CD1c-positive myeloid dendritic cell (primary cell): ENCODE results near the gene BCAP31.
"Not testable (repeated sequence)": the region's sequence is repeated elsewhere in the genome, so short reads cannot be mapped to it uniquely, and the experiment has no call there.

Experiments
- DNase-seq: peaks from one replicate; pipeline ENCODE4 v3.0.0-alpha.2; 2016; ENCODE audit errors: extremely low spot score

BCAP31 gene

GRCh38 chrX:153763298-153763932, 39.2 kb upstream of the BCAP31 start:
- DNase-seq, result no peak

DNA sequence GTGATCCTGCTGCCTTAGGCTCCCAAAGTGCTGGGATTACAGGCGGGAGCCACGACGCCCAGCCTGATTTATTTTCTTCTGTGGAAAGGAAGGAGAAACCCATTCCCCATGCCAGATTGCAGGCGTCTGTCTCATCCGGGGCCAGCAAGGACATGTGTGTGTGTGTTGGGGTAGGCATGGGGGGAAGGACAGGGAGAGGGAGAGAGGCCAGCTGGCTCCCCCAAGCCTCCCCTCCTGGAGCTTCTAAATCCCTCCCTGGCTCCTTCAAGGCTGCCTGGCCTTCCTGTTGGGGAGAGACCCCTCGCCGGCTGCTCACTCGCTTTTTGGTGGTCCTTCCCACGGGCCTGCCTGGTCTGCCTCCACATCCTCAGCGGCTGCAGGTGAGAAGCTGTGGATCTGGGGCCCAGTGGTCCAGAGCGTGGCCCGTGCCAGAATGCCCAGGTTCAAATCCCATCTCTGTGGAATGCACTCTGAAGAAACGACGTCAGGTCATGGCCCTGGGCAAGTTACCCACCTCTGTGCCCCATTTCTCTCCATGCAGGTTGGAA, 38.5 kb upstream of the BCAP31 start:
- DNase-seq, result no peak

- DNase-seq, result no peak
These were observed 37.7 kb upstream of the BCAP31 start for GRCh38 chrX:153761863-153762262.

GRCh38 chrX:153755136-153755535, 30.9 kb upstream of the BCAP31 start:
- no peak for DNase-seq

GRCh38 chrX:153750127-153750774, 26.1 kb upstream of the BCAP31 start:
- no peak for DNase-seq

DNA sequence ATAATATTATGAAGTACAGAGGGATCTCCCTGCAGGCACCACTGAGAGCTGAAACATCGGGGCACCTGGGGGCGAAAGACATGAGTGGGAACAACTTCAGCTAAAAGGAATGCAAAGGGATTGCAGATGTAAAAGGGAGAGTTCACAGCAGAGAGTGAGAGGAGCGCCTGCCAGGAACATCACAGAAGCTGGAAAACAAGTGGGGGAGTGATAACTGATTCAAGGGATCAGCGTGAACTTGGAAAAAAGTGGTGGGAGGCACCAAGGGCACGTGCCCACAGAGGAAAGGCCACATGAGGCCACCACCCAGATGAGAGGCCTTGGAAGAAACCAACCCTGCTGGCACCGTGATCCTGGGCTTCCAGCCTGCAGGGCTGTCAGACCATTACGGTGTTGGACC, 24.8 kb upstream of the BCAP31 start:
- not testable (repeated sequence) for DNase-seq

GRCh38 chrX:153746991-153747390, 22.8 kb upstream of the BCAP31 start:
- not testable (repeated sequence) for DNase-seq

DNA sequence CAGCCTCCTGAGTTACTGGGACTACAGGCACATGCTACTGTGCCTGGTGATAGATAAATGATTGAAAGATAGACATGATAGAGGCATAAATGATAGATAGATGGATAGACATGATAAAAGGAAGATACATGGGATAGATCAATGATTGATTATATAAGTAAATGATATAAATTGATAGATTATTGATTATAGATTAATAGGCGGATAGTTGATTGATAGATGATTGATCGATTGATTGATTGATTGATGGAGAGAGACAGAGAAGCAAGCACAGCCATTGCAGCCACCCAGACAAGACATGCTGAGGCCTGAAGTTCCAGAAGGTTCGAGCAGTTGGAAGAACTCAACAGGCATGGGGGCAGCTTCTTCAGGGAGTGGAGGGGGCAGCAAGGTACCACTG, 22.2 kb upstream of the BCAP31 start:
- no peak for DNase-seq

DNA sequence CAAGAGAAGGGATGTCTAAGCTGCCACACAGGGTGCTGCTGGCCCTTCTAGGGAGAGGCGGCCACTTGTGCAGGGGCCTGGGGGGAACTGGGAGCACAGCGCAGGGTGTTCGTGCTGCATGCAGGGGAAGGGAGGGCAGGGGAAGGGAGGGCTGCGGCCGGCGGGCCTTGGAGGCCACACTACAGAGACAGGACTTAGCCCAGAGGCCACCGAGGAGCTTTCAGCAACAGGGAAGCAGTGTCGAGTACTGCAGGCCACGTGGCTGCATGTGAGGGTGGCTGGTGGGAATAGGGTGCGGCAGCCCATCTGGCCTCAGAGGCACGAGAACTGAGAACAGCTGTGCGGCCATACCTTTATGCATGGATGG, 20.9 kb upstream of the BCAP31 start:
- DNase-seq, result not testable (repeated sequence)

- DNase-seq, result no peak
These were observed 20.3 kb upstream of the BCAP31 start for GRCh38 chrX:153744210-153745066.

DNA sequence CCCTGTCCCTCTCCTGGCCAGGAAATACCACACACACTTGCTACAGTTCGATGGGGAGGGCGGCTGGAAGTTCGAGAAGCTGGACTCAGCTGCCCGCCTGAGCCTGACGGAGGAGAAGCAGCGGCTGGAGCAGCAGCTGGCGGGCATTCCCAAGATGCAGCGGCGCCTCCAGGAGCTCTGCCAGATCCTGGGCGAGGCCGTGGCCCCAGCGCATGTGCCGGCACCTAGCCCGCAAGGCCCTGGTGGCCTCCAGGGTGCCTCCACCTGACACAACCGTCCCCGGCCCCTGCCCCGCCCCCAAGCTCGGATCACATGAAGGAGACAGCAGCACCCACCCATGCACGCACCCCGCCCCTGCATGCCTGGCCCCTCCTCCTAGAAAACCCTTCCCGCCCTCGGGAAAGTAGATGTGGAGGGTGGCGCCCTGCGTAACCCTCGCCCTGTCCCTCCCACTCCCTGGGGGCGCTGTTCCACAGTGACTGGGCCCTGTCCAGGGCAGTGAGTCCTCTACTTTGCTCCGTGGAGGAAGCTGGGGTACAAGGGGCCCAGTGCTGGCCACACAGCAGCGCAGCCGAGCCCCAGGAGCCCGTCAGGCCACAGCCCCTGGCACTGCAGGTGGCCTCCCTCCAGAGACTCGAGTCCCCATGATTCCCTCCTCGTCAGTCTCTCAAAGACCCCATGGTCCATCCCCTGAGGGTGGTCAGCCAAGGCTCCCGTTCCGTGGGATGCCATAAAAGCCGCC, 19.5 kb upstream of the BCAP31 start:
- not testable (repeated sequence) for DNase-seq

DNA sequence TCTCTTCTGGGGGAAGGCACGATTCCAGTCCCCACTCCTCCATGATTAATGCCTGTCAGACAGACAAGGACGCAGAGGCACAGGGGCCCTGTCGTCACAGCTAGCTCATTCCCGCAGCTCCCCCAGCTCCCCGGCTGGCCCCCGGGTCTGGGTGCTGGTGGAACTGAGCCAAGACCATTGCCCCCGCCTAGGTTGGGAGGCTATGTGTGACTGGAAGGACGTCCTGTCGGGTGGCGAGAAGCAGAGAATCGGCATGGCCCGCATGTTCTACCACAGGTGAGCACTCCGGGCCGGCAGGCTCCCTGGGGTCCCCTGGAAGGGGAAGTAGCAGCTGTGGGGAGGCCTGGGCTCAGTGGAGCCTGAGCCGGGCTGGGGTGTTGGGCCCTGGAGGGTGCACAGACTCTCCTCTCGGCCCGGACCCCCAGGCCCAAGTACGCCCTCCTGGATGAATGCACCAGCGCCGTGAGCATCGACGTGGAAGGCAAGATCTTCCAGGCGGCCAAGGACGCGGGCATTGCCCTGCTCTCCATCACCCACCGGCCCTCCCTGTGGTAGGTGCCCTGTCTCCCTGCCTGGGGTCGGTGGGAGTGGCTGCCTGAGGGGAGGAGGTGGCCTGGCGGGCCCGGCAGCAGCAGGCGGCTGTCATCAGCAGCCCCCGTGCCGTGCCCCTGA, 18.7 kb upstream of the BCAP31 start:
- not testable (repeated sequence) for DNase-seq

DNA sequence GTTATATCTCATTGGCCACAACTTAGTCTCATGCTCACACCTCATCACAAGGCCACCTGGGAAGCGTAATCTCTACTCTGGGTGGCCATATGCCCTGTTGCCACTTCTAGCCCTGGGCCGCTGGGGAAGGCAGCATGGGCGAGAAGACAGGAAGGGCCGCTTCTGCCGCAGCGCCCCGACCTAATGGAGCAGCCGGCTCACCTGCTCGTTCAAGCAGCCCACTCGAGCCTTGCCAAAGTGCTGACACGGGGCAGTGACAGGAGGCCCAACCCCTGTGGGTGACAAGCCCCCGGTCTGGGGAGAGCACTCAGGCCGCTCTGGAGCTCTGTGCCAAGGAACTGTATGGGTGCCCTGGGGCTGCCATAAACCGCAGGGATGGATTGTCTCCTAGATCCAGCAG, 17.9 kb upstream of the BCAP31 start:
- DNase-seq, result not testable (repeated sequence)

- no peak for DNase-seq
These were observed 17.3 kb upstream of the BCAP31 start for GRCh38 chrX:153741446-153741845.

DNA sequence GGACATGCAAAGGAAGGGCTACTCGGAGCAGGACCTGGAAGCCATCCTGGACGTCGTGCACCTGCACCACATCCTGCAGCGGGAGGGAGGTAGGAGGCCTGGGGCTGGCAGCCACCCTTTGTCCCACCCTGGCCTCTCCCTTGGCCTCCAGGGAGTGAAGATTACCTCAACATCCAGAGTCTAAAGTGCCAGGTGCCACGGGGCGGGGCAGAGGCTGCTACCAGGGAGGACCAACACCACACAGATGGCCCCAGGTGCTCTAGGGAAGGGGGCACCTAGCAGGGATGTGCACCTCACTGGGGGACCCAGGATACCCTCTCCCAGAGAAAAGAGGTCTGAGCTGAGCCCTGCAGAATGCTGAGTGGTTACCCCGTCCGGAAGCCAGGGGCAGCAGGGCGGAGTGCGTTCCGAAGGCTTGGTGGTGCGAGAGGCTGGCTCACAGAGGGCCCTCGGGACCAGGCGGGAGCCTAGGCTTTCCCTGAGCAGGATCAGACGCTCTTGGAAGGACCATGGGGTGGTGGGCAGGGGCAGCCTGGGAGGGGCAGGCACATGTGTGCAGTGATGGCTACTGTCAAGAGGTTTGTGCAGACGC, 16.5 kb upstream of the BCAP31 start:
- DNase-seq, result no peak

DNA sequence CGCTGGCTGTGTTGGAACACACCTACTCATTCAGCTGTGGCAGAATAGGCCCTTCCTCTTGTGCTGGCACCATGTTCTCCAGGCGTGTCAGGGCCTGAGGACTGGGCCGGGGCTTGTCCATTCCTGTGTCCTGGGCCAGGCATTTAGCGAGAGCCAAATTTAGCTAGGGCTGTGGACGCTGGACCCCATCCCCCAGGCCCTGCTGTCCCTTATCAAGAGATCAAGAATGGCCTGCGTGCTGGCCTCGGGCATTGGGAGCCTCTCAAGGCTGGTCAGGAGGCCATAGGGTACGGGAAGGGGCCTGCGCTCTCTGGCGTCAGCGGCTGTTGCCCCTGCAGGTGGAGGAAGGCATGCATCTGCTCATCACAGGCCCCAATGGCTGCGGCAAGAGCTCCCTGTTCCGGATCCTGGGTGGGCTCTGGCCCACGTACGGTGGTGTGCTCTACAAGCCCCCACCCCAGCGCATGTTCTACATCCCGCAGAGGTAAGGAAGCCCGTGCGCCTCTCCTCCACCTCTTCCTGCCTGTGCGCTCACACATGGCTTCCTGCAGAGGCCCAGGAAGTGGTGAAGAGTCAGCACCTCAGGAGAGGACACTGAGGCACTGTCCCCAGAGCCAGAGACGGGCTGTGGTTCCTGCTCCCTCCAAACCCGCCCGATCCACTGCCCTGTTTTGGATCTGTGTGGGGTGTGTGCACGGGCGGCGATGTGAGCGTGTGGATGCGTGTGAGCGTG, 15.7 kb upstream of the BCAP31 start:
- no peak for DNase-seq

DNA sequence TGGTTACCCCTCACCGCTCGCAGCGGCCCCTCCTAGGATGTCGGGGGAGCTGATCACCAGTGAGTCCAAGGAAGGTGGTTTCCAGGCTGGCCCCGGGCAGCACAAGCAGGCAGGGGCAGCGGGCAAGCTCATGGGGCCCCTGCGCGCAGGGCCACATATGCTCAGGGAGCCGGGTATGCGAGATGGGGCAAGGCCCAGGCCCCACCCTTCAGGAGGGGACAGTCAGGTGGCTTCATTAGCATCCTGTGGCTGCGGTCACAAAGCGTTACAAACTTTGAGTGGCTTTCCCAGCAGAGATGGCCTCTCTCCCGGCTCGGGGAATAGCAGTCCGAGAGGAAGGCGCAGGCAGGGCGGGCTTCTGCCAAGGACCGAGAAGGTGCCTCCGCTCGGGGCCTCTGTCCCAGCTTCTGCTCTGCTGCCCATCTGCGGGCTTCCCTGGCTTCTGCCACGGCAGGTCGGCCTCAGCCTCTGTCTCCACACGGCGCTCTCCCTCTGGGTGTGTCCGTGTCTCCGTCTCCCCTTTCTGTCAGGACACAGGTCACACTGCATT, 13.9 kb upstream of the BCAP31 start:
- DNase-seq, result no peak

- no peak for DNase-seq
These were observed 12.8 kb upstream of the BCAP31 start for GRCh38 chrX:153736871-153737441.

DNA sequence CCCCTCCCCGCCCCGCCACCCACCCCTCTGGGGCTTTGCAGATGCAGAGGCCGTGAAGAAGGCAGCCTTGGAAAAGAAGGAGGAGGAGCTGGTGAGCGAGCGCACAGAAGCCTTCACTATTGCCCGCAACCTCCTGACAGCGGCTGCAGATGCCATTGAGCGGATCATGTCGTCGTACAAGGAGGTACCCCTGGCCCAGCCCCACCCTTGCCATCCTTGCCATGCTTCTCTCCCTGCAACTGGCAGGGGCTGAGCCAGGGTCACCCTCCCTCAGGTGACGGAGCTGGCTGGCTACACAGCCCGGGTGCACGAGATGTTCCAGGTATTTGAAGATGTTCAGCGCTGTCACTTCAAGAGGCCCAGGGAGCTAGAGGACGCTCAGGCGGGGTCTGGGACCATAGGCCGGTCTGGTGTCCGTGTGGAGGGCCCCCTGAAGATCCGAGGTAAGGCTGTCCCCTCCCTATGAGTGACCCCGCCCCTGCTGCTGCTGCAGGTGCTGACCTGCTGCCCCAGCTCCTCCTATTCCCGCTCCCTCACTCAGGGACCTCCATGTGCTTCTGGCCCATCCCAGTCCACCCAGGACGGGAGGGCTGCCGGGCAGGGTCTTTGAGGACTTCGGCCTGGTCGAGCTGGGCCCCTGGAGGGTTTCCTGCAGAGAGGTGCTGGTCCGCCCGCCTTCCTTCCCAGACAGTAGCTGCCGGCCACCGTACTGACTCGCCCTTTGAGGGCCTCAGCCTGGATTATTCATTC, 12.1 kb upstream of the BCAP31 start:
- DNase-seq, result no peak
